Stimulated activated CD4-positive, alpha-beta T cell treated with anti-CD3 and anti-CD28 coated beads, Interleukin-2, amount 100 ng/mL, for 48 hours (primary cell): ENCODE measurements around the gene GALNTL6.
"Not testable (repeated sequence)": the region's sequence is repeated elsewhere in the genome, so short reads cannot be mapped to it uniquely, and the experiment has no call there.

Experiments
- DNase-seq, 2 donors: peaks; one replicate each; pipeline ENCODE4 v3.0.0-alpha.2; 2020

GALNTL6 gene

DNA sequence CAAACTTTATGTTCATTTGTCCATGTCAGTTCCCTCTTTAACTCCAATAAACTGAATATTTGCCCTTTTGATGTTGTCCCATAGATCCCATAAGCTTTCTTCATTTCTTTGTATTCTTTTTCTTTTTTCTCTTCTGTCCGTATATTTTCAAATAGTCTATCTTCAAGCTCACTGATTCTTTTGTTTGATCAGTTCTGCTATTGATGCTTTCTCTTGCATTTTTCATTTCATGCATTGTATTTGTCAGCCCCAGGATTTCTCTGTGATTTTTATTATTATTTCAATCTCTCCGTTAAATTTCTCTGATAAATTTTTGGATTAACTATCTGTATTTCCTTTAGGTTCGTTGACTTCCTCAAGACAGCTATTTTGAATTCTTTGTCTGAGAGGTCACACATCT lies 1082.5 kb downstream of the GALNTL6 start:
- no peak for DNase-seq

DNA sequence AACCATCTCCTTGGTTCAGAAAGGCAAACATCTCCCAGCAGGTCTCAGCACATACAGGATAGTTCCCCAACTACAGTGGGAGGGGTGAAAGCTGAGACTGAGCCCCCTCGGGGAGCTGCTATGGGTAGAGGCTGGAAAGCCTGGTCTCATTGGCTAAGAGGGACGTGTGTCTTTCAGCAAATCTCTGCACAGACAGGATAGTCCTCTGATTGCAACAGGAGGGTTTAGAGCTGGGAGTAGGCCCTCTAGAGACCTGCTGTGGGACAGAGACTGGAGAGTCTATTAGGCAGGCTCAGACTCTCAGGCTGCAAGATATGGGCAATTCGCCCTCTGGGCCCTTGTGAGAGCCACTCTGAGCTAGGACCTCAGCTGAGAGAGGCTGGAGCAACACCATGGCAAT lies 1083.8 kb downstream of the GALNTL6 start:
- no peak for DNase-seq

DNA sequence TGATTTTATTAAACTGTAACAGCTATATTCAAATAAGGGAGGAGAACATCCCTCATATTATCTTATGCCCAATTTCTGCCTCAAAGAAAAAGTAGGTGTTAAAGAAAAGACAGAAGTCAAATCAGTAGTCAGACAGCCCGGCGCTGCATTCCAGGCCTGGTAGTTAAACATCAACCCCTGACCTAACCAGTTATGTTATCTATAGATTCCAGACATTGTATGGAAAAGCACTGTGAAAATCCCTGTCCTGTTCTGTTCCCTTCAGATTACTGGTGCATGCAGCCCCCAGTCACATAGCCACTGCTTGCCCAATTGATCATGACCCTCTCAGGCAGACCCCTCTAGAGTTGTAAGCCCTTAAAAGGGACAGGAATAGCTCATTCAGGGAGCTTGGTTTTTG lies 1085.5 kb downstream of the GALNTL6 start:
- DNase-seq = no peak

DNA sequence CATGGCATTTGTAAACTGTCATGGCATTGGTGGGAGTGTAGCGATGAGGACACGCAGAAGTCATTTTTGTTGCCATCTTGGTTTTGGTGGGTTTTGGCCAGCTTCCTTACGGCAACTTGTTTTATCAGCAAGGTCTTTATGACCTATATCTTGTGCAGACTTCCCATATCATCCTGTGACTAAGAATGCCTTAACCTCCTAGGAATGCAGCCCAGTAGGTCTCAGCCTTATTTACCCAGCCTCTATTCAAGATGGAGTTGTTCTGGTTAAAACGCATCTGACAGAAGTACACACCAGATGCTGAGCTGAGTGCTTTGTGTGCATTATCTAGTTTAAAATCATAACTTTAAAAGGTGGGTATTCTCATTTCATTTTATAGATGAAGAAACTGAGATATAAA lies 1086.7 kb downstream of the GALNTL6 start:
- no peak for DNase-seq

DNA sequence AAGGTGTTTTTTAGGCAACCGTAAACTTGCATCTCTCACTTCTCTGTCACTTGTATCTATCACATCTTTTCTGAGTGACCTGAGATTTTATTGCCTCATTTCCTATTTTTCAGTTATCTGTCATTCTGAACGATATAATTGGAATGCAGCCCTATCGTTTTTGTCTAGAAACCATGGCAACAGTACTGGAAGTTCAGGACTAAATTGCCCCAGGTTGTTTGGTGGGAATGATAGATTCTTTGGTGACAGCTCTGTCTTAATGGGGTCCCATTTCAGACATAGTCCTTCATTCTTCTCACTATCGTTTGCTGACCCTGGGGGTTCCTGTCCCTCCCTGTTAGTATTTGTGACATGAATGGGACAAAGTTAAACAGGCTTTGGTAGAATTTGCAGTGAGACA lies 1087.7 kb downstream of the GALNTL6 start:
- no peak for DNase-seq

DNA sequence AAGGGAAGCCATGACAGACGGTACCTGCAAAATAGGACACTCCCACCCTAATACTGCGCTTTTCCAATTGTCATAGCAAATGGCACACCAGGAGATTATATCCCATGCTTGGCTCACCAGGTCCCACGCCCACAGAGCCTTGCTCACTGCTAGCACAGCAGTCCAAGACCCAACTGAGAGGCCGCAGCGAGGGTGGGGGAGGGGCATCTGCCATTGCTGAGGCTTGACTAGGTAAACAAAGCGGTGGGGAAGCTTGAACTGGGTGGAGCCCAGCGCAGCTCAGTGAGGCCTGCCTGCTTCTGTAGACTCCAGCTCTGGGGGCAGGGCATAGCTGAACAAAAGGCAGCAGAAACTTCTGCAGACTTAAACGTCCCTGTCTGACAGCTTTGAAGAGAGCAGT lies 1099.3 kb downstream of the GALNTL6 start:
- DNase-seq = not testable (repeated sequence)

DNA sequence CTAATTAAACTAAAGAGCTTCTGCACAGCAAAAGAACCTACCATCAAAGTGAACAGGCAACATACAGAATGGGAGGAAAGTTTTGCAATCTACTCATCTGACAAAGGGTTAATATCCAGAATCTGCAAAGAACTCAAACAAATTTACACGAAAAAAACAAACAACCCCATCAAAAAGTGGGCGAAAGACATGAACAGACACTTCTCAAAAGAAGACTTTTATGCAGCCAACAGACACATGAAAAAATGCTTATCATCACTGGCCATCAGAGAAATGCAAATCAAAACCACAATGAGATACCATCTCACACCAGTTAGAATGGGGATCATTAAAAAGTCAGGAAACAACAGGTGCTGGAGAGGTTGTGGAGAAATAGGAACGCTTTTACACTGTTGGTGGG lies 1104.2 kb downstream of the GALNTL6 start:
- DNase-seq = not testable (repeated sequence)

DNA sequence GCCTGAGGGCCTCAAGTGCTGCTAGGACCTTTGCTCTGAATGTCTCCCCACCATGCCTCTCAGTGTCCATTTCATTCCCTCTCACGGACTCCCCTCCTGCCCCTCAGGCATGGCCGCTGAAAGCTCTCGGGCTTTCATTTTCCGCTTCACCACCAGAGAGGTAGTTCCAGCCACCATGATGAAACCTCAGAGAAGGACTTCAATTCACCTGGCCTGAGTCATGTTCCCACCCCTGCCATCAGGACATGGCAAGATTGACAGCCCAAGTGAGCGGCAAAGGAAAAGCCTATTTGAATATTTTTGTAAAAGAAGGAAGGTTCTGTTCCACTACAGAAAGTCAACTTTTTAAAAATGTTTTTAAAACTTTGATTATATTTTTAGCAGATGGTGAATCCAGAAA lies 1106.1 kb downstream of the GALNTL6 start:
- no peak for DNase-seq

DNA sequence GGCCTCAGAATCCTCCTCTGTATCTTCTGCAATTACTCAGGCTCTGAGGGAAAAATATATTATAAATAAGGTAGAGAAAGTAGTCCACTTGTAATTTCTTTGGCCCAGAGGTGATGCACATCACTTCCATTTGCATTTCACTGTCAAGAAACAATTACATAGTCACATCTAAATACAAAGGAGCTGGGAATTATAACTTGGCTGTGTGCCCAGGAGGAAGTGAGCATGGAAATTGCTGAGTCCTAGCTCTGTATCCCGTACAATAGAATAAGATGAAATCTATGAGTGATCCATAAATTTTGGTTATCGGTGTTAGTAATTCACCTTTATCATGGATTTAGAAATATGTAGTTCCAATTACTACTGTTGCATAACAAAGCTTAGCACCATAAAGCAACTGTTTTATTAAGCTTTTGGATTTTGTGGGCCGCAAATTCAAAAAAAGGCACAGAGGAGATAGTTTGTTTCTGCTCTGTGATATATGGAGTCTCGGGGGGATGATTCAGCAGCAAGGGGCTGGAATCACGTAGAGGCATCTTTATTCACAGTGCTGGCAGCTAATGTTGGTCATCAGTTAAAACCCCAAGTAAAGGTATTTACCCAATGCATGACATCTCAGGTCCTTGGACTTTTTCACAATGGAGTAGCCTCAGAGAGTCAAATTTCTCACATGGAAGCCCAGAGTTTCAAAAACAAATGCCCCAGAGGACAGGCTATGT lies 1114.1 kb downstream of the GALNTL6 start:
- no peak for DNase-seq

DNA sequence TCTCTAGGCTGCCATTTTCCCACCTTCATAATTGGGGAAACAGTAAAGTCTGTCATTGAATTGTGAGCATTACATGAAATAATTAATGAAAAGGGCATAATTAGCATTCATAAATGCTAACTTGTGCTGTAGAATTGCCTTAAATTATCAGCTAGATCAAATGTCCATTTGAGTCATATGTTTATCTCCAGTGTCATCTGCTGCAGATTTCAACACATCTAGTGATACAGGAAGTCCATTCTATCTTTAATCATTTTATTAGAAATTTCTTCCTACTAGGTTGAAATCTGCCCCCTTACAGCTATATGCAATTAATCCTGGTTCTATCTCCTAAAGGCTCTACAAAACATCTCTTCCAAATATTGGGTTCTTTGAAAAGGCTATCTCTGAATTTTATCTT lies 1115.1 kb downstream of the GALNTL6 start:
- no peak for DNase-seq

DNA sequence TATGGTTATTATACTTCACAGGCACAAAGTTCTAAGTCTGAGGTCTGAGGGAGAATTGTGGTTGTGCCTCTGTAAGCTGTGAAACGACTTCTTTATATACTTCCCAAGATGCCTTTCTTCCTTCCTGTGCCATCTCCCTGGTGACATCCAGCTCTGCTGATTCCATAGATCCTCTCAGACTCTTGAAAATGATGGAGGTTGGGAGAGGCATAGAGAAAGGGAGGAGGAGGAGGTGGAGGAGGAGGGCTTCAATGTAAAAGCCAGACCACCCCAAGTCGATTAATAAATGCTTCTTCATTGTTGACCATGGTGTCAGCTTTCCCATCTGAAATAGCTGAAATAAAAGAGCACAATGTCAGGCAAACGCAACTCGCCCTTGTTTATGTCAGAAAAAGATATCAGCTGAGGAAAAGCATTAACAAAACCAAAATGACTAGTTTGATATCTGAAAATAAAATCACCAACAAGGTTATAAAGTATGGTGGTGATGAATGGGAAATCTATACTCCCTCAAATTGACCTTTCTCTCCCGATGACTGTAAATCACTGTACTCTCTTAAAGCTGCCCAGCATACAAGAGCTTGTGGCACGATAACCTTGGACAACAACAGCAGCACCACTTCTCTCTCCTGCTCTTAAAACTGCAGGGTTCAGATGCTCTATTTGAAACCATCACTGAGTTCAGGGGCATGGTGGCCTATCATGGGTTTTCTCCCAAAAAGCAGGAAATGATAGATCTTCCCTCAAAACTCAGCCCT lies 1125.0 kb downstream of the GALNTL6 start:
- no peak for DNase-seq

DNA sequence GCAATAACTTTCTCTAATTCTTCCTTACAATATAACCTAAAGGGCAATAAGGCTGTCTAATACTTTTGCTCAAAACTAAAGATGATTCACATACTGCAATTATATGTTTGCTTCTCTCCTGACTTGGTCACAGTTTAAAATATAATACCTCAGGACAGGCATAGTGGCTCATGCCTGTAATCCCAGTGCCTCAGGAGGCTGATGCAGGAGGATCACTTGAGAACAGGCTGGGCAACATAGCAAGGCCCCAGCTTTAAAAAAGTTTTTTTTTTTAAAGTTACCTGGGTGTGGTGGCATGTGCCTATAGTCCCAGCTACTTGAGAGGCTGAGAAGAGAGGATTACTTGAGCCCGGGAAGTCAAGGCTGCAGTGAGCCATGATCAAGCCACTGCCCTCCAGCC lies 1125.7 kb downstream of the GALNTL6 start:
- no peak for DNase-seq

DNA sequence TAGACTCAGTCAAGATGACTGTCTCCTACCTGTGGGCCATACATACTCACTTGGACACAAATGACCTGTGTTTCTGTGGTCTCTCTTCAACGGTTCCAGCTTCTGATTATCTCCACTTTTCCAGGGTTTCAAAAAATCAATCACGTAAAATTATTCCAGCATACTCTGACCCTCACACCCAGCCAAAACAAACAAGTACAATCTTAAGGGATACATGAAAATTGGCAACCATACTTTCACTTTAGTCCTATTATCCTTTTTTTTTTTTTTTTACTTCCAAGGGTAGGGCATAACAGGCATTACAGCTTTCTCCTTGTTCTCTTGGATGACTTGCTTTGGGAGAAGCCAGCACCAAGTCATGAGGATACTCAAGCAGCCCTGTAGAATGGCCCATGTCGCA lies 1129.6 kb downstream of the GALNTL6 start:
- DNase-seq = no peak

DNA sequence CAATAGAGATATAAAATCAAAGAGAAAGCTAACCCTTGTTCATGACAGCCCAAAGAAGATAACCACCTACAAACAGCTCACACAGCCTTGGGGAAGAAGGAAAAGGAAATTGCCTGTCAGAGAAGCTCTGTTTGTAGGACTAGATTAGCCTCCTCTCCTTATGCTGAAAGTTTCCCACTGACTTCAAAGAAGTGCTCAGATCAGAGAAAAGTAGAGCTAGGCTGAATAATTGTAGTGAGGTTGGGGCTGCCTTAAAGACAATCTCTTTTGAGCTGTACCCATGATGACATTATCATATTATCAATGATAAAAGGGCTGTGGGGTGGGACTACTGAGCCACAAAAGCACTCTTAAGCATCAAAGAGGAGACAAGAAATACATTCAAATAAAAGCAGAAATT lies 1132.4 kb downstream of the GALNTL6 start:
- DNase-seq = no peak

DNA sequence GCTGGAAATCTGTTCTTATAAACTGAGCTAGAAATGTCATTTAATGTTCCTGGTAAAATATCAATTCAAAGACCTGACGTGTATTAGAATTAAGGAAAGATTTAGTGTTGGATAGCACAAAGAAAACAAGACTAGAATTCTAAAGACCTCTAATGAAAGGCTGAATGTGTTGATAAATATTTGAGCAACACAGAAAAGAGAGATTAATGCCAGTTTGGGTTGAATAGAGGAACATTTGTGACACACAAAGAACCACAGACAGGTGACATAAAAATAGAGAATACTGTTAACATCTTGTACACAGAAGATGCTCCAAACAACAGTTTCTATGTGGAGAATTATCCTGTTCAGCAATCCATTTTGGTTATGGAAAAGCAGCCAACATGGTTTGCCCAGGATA lies 1133.3 kb downstream of the GALNTL6 start:
- no peak for DNase-seq

DNA sequence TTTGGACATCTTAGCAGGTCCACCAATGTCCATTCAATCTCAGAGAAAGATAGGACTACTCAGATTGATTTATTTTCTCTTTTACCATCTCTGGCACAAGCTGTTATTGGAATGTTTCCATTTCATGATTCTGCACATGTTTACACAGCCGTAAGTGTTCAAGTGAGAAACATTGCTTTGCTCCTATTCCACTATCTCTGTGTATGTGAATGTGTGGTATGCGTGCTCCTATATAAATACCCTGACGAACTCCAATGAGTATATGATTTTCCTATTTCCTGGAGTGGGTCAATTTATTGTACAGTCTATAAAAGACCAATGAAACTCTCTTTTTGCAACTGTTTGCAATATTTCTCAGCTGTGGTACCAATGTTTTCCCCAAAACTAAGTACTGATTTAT lies 1134.4 kb downstream of the GALNTL6 start:
- DNase-seq = no peak

DNA sequence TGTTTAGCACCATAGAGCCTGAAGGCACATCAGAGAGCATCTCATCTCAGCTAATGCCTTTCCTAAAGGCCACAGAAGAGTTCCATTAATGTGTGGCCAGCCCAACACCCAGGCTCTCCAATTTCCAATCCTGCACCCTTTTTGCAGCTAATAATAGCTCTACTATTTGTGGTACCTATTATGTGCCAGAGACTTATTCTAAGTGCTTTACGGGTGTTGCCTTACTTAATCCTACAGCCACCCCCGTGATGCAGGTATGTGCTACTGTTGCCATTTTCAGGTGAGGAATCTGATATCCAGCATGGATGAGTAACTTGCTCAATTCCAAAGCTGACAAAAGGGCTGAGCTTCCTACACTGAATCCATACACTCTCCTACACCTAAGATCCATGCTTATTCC lies 1137.8 kb downstream of the GALNTL6 start:
- DNase-seq = no peak

DNA sequence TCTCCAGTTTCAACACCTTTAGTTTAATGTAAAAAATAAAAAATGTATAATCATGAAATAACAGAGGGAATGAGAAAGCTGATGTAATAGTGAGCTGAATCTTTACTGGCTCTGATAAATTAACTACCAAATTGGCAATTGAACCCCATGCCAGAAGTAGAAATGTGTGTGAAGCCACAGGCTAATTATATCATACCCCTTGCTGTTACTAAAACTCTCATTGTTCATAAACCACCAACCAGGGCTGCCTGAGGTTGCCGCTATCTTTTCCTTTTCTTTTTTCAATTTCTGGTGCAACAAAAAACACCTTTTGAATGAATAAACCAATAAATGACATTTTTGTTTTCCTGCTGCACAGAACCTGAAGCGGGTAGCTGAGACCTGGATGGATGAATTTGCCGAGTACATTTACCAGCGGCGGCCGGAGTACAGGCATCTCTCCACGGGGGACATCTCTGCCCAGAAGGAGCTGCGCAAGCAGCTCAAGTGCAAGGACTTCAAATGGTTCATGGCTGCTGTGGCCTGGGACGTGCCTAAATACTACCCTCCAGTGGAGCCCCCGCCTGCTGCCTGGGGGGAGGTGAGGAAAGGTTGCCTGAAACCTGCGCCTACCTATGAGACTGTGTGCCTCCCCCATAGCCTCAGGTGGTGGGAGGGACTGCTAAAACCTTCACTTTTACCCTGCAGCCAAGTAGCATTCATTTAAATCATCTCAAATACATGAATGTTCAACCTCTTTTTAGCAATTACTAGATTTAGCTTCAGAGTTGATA lies 1138.7 kb downstream of the GALNTL6 start:
- DNase-seq = no peak

DNA sequence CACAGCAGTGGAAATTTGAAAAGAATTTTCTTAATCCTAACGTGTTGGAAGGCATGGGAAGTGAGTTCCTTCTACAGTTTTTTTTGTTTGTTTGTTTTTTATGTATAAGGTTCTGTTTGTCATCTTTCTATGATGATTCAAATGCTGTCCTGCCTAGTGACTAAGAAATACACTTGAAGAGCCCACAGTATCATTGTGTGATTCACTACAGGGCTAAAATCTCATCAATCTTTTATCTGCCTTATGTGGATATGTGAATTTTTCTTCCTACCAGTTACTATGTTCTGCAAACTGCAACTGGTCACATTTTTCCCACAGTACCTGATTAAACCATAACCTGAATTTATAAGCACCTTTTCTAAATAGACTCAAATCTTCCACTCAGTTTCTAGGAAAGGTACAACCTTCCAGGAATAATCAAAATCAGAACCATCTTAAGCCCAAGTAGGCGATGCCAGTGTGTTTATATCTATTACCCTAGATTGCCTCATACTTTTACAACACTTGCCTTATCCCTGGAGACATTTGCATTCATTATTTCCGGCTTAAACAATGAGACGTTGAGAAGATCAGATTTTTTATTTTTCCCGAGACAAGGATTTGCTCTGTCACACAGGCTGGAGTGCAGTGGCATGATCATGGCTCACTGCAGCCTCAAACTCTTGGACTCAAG lies 1140.8 kb downstream of the GALNTL6 start:
- DNase-seq = no peak

DNA sequence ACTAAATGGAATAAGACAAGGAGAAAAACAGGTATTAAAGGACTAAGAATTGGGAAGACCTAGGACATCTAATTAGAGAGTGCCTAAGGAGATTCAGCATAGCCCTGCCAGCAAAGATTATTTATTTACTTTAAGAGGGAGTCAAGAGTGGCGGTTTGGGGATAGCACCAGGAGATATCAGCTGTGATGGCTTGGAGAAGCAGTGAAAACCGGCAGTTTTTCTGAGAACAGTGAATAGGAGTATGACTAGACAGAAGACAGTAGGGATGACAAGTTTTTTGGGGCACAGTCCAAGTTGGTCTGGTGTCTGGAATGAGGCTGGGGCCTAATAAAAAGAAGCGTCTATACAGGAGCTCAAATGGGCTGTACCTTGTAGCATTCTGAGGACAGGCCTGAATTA lies 1143.1 kb downstream of the GALNTL6 start:
- not testable (repeated sequence) for DNase-seq

DNA sequence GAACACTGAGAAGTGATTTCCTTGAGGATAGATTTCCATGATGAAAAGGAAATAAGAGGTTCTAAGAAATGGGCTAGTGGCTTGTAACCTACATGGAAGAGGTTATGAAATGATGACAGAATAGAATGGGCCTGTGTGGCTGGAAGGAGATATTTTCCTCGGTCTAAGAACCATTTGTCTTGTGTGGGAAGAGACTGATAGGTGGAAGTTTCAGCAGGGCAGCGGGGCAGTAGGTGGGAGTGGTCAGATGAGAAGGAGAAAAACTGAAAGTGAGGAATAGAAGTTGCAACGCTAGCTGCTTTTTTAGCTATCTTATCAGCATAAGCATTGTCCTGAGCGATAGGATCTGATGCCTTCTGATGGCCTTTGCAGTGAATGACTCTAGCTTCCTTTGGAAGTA lies 1144.0 kb downstream of the GALNTL6 start:
- DNase-seq = no peak

DNA sequence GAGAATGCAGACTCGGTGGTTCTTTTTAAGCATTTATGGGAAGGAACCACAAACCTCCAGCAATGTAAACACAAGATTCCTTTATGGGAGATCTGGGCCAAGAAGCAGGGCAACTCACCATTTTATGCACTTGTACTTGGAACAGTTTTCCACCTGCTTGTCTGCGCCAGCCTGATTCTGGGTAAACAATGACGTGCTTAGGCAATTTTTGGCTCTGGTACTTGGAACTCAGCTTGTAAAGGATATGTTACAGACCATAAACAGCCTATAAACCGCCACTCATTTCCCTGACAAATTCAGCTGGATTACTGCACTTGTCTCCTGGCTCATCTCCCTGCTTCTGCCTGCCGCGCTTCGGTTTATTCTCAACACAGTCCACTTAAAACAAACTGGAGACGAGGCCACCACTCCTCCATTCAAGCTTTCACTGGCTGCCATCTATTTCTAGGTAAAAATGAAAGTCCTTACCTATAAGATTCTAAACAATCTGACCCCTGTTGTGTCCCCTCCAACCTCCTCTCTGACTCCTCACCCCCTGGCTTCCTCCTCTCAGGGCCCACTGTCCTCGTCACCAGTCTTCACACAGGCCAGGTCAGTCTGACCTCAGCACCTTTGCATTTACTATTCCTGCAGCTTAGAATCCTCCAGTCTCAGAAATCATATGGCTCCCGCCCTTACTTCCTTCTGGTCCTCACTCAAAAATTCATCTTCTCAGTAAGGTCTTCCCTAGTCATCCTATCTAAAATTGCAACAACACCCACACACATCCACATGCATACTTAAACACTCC lies 1149.6 kb downstream of the GALNTL6 start:
- DNase-seq = no peak
